HepG2 (cell line): ENCODE measurements around the gene SYTL3.

Source experiments
- HNF4A ChIP-seq: sonication (generic); formaldehyde crosslinking; IDR thresholded peaks from 2 replicates; pipeline ENCODE4 v1.4.0; 2020; ENCODE audit warnings: missing genetic modification reagents
- KLF6 ChIP-seq: IDR thresholded peaks from 2 replicates; pipeline ENCODE4 v1.8.0; 2016; ENCODE audit warnings: missing biosample characterization, missing genetic modification reagents
- MYPOP ChIP-seq: sonication (generic); formaldehyde crosslinking; IDR thresholded peaks from 2 replicates; pipeline ENCODE4 v1.8.1; 2023; ENCODE audit warnings: mild to moderate bottlenecking, moderate library complexity, missing genetic modification reagents
- RARA ChIP-seq: IDR thresholded peaks from 2 replicates; pipeline ENCODE4 v1.6.1; 2016; ENCODE audit warnings: missing genetic modification reagents, missing compliant biosample characterization
- ZFP41 ChIP-seq: sonication (generic); formaldehyde crosslinking; IDR thresholded peaks from 2 replicates; pipeline ENCODE4 v1.4.0; 2020; ENCODE audit warnings: mild to moderate bottlenecking, missing genetic modification reagents, borderline replicate concordance
- ZNF564 ChIP-seq: sonication (generic); formaldehyde crosslinking; IDR thresholded peaks from 2 replicates; pipeline ENCODE4 v1.8.1; 2023; ENCODE audit warnings: mild to moderate bottlenecking, missing genetic modification reagents
- ZNF574 ChIP-seq: sonication (generic); formaldehyde crosslinking; IDR thresholded peaks from 2 replicates; pipeline ENCODE4 v1.4.0; 2020; ENCODE audit warnings: missing genetic modification reagents
- ZNF839 ChIP-seq: sonication (generic); formaldehyde crosslinking; IDR thresholded peaks from 2 replicates; pipeline ENCODE4 v1.4.0; 2020; ENCODE audit warnings: missing genetic modification reagents, mild to moderate bottlenecking, borderline replicate concordance
- TF ChIP-seq, protein P1 (sequence below): sonication (generic); formaldehyde crosslinking; IDR thresholded peaks from 2 replicates; pipeline ENCODE4 v1.5.0; 2020; ENCODE audit warnings: missing genetic modification reagents
- TF ChIP-seq, protein P2 (sequence below): sonication (generic); formaldehyde crosslinking; IDR thresholded peaks from 2 replicates; pipeline ENCODE4 v1.4.0; 2020; ENCODE audit warnings: low read depth, missing genetic modification reagents

GRCh38 chr6:158680481-158680880 lies 30.6 kb downstream of the SYTL3 start:
- no peak for TF ChIP-seq ZNF564 (CRISPR knock-in tag)
- TF ChIP-seq, protein P1, sequence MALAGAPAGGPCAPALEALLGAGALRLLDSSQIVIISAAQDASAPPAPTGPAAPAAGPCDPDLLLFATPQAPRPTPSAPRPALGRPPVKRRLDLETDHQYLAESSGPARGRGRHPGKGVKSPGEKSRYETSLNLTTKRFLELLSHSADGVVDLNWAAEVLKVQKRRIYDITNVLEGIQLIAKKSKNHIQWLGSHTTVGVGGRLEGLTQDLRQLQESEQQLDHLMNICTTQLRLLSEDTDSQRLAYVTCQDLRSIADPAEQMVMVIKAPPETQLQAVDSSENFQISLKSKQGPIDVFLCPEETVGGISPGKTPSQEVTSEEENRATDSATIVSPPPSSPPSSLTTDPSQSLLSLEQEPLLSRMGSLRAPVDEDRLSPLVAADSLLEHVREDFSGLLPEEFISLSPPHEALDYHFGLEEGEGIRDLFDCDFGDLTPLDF (CRISPR knock-in tag), result no peak
- TF ChIP-seq, protein P2, sequence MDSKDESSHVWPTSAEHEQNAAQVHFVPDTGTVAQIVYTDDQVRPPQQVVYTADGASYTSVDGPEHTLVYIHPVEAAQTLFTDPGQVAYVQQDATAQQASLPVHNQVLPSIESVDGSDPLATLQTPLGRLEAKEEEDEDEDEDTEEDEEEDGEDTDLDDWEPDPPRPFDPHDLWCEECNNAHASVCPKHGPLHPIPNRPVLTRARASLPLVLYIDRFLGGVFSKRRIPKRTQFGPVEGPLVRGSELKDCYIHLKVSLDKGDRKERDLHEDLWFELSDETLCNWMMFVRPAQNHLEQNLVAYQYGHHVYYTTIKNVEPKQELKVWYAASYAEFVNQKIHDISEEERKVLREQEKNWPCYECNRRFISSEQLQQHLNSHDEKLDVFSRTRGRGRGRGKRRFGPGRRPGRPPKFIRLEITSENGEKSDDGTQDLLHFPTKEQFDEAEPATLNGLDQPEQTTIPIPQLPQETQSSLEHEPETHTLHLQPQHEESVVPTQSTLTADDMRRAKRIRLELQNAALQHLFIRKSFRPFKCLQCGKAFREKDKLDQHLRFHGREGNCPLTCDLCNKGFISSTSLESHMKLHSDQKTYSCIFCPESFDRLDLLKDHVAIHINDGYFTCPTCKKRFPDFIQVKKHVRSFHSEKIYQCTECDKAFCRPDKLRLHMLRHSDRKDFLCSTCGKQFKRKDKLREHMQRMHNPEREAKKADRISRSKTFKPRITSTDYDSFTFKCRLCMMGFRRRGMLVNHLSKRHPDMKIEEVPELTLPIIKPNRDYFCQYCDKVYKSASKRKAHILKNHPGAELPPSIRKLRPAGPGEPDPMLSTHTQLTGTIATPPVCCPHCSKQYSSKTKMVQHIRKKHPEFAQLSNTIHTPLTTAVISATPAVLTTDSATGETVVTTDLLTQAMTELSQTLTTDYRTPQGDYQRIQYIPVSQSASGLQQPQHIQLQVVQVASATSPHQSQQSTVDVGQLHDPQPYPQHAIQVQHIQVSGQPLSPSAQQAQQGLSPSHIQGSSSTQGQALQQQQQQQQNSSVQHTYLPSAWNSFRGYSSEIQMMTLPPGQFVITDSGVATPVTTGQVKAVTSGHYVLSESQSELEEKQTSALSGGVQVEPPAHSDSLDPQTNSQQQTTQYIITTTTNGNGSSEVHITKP, result no peak
- no peak for TF ChIP-seq RARA (CRISPR knock-in tag)
- no peak for TF ChIP-seq KLF6 (CRISPR knock-in tag)
- no peak for TF ChIP-seq ZNF574 (CRISPR knock-in tag)
- TF ChIP-seq ZNF839 (CRISPR knock-in tag), result no peak
- TF ChIP-seq HNF4A (CRISPR knock-in tag), result no peak
- TF ChIP-seq MYPOP (CRISPR knock-in tag), result no peak
- TF ChIP-seq ZFP41 (CRISPR knock-in tag), result no peak
